H1 (cell line): ENCODE measurements around the gene CRABP2. TPM values are rescaled to one million over a fixed set of nuclear protein-coding genes. Genes with fewer than 3 reads are reported as not detected.

Experiments
- CTCF ChIA-PET: fragments of 300-600 bp; sonication (Branson Sonifier 250); formaldehyde crosslinking; loops from one replicate; lab custom pipeline; 2021; ENCODE audit not compliant: partially characterized antibody; lab: Charles Lee
- POLR2A ChIA-PET: fragments of 300-600 bp; sonication (Branson Sonifier 250); formaldehyde crosslinking; loops from one replicate; lab custom pipeline; 2021; ENCODE audit warnings: inconsistent platforms; ENCODE audit not compliant: partially characterized antibody; lab: Charles Lee
- DNase-seq, 2 experiments: peaks; one replicate each; pipeline versions ENCODE4 v3.0.0 to v3.0.0-alpha.2; 2010 to 2022; ENCODE audit warnings: low spot score in 2 of 2, low read depth in 1 of 2, mixed read lengths in 1 of 2
- FAIRE-seq: peaks from 2 replicates; lab custom pipeline; 2011; peaks lifted over from hg19 to GRCh38; lab: Jason Lieb, UNC
- H2AFZ ChIP-seq: 2 replicates; pipeline ENCODE4 v1.8.1; 2012; ENCODE audit warnings: low read length, inconsistent platforms
- H2AK5ac ChIP-seq: 2 replicates; pipeline ENCODE4 v1.6.1; 2013; ENCODE audit warnings: low read depth, low read length
- H2BK120ac ChIP-seq: replicated peaks from 2 replicates; pipeline ENCODE3; 2013; ENCODE audit warnings: low read depth, low read length, inconsistent platforms
- H2BK12ac ChIP-seq: 2 replicates; pipeline ENCODE4 v1.6.1; 2013; ENCODE audit warnings: low read depth, low read length
- H2BK15ac ChIP-seq: 2 replicates; pipeline ENCODE4 v1.6.1; 2013; ENCODE audit warnings: low read length
- H2BK20ac ChIP-seq: 2 replicates; pipeline ENCODE4 v1.6.1; 2013; ENCODE audit warnings: low read length
- H2BK5ac ChIP-seq: 2 replicates; pipeline ENCODE4 v1.6.1; 2013; ENCODE audit warnings: low read depth, low read length
- H3K14ac ChIP-seq: 2 replicates; pipeline ENCODE4 v1.6.1; 2013; ENCODE audit warnings: inconsistent platforms; ENCODE audit not compliant: insufficient read length
- H3K18ac ChIP-seq: 2 replicates; pipeline ENCODE4 v1.6.1; 2013; ENCODE audit warnings: low read length; ENCODE audit errors: extremely low read depth
- H3K23ac ChIP-seq: 2 replicates; pipeline ENCODE4 v1.6.1; 2013; ENCODE audit warnings: inconsistent platforms; ENCODE audit not compliant: insufficient read length
- H3K23me2 ChIP-seq: 2 replicates; pipeline ENCODE4 v1.6.1; 2013; ENCODE audit warnings: low read depth, low read length
- H3K27ac ChIP-seq: 2 replicates; pipeline ENCODE4 v1.6.1; 2011; ENCODE audit warnings: low read depth, low read length, inconsistent platforms
- H3K27me3 ChIP-seq, 4 experiments: replicated peaks in 1 of 4; 1 replicate in 1 of 4; 2 replicates in 3 of 4; pipeline versions ENCODE4 v1.6.1 to v1.8.1; 2011 to 2013; ENCODE audit warnings: low read length in 3 of 4, mild to moderate bottlenecking in 3 of 4, inconsistent platforms in 2 of 4, mixed read lengths in 2 of 4, moderate library complexity in 1 of 4; ENCODE audit not compliant: control insufficient read depth in 3 of 4, insufficient read depth in 3 of 4; ENCODE audit errors: extremely low read depth in 1 of 4
- H3K36me3 ChIP-seq, 4 experiments: 2 replicates each; pipeline versions ENCODE4 v1.6.1 to v1.8.1; 2011 to 2013; ENCODE audit warnings: mild to moderate bottlenecking in 4 of 4, low read length in 3 of 4, moderate library complexity in 2 of 4, control low read depth in 1 of 4, inconsistent platforms in 1 of 4; ENCODE audit not compliant: insufficient read depth in 4 of 4, control insufficient read depth in 2 of 4
- H3K4ac ChIP-seq: replicated peaks from 2 replicates; pipeline ENCODE3; 2013; ENCODE audit warnings: low read length, low read depth, mixed read lengths, inconsistent platforms; ENCODE audit not compliant: insufficient read length
- H3K4me1 ChIP-seq, 4 experiments: replicated peaks in 1 of 4; 1 replicate in 1 of 4; 2 replicates in 3 of 4; pipeline versions ENCODE4 v1.6.1 to v1.8.1; 2011 to 2013; ENCODE audit warnings: low read length in 3 of 4, inconsistent platforms in 2 of 4, mixed read lengths in 1 of 4; ENCODE audit not compliant: insufficient read depth in 4 of 4, control insufficient read depth in 3 of 4
- H3K4me2 ChIP-seq, 2 experiments: 2 replicates each; pipeline versions ENCODE4 v1.6.1 to v1.8.1; 2011 to 2013; ENCODE audit warnings: low read depth in 2 of 2, low read length in 2 of 2, control low read depth in 1 of 2, inconsistent platforms in 1 of 2, mild to moderate bottlenecking in 1 of 2; ENCODE audit not compliant: insufficient read depth in 1 of 2
- H3K4me3 ChIP-seq, 4 experiments: fragments of 200-600, 300-600 bp in 1 of 4; sonication (generic), shearing (Covaris generic), sonication (Bioruptor Twin) in 1 of 4; 2 replicates each; pipeline versions ENCODE4 v1.5.1 to v1.8.1; 2011 to 2016; ENCODE audit warnings: low read length in 4 of 4, low read depth in 3 of 4, control low read depth in 2 of 4, inconsistent platforms in 2 of 4, mild to moderate bottlenecking in 2 of 4, mixed read lengths in 1 of 4, moderate library complexity in 1 of 4; ENCODE audit not compliant: insufficient read depth in 2 of 4; ENCODE audit errors: extremely low read depth in 1 of 4
- H3K56ac ChIP-seq: replicated peaks from 2 replicates; pipeline ENCODE3; 2013; ENCODE audit warnings: low read depth, mild to moderate bottlenecking, mixed read lengths, low read length, inconsistent platforms; ENCODE audit not compliant: insufficient read length
- H3K79me1 ChIP-seq: 2 replicates; pipeline ENCODE4 v1.6.1; 2013; ENCODE audit warnings: low read depth, low read length, control low read depth
- H3K79me2 ChIP-seq, 2 experiments: 2 replicates each; pipeline versions ENCODE4 v1.6.1 to v1.8.1; 2012 to 2013; ENCODE audit warnings: low read length in 2 of 2, mild to moderate bottlenecking in 2 of 2, inconsistent platforms in 1 of 2; ENCODE audit not compliant: insufficient read depth in 2 of 2, control insufficient read depth in 1 of 2
- H3K9ac ChIP-seq, 4 experiments: replicated peaks in 1 of 4; 1 replicate in 1 of 4; 2 replicates in 3 of 4; pipeline versions ENCODE4 v1.6.1 to v1.8.1; 2011 to 2013; ENCODE audit warnings: low read depth in 3 of 4, low read length in 3 of 4, control low read depth in 2 of 4, mild to moderate bottlenecking in 2 of 4, moderate library complexity in 2 of 4, inconsistent platforms in 1 of 4; ENCODE audit errors: extremely low read depth in 1 of 4
- H3K9me3 ChIP-seq, 2 experiments: 2 replicates each; pipeline versions ENCODE4 v1.6.1 to v1.8.1; 2012 to 2013; ENCODE audit warnings: mild to moderate bottlenecking in 2 of 2, moderate library complexity in 2 of 2, control low read depth in 1 of 2, inconsistent platforms in 1 of 2, low read depth in 1 of 2, low read length in 1 of 2, mixed read lengths in 1 of 2; ENCODE audit not compliant: insufficient read depth in 2 of 2
- H4K20me1 ChIP-seq, 2 experiments: replicated peaks in 1 of 2; 2 replicates each; pipeline versions ENCODE3 to v1.8.1; 2011 to 2013; ENCODE audit warnings: inconsistent platforms in 2 of 2, low read length in 2 of 2, mild to moderate bottlenecking in 1 of 2; ENCODE audit not compliant: insufficient read depth in 2 of 2, control insufficient read depth in 1 of 2
- H4K5ac ChIP-seq: 2 replicates; pipeline ENCODE4 v1.6.1; 2013; ENCODE audit warnings: low read length, low read depth, mixed read lengths, inconsistent platforms; ENCODE audit not compliant: insufficient read length
- H4K8ac ChIP-seq: 2 replicates; pipeline ENCODE4 v1.8.0; 2013; ENCODE audit warnings: mild to moderate bottlenecking, moderate library complexity, low read length, inconsistent platforms; ENCODE audit not compliant: insufficient read depth; ENCODE audit errors: extremely low read depth
- H4K91ac ChIP-seq: replicated peaks from 2 replicates; pipeline ENCODE3; 2013; ENCODE audit warnings: low read length, mixed read lengths, inconsistent platforms; ENCODE audit not compliant: insufficient read length
- ASH2L ChIP-seq: fragments of 200-600, 300-600 bp; sonication (generic); IDR thresholded peaks from one replicate; pipeline ENCODE4 v1.7.1; 2017; ENCODE audit warnings: low read length
- CTBP2 ChIP-seq: IDR thresholded peaks from 2 replicates; pipeline ENCODE4 v1.7.0; 2011; ENCODE audit warnings: borderline replicate concordance, mild to moderate bottlenecking, moderate library complexity, mixed read lengths, low read length; ENCODE audit not compliant: insufficient read depth, insufficient read length
- FOSL1 ChIP-seq: IDR thresholded peaks from 2 replicates; pipeline ENCODE4 v1.6.1; 2011; ENCODE audit warnings: mild to moderate bottlenecking, low read depth, low read length, moderate library complexity; ENCODE audit not compliant: insufficient read depth
- GTF2F1 ChIP-seq: IDR thresholded peaks from 2 replicates; pipeline ENCODE4 v1.6.1; 2012; ENCODE audit warnings: low read depth, low read length, improper control_type of control experiment, borderline replicate concordance
- JUND ChIP-seq: IDR thresholded peaks from 2 replicates; pipeline ENCODE4 v1.6.1; 2011; ENCODE audit warnings: mild to moderate bottlenecking, improper control_type of control experiment, low read length
- KDM1A ChIP-seq: fragments of 200-600, 300-600 bp; sonication (generic); IDR thresholded peaks from 2 replicates; pipeline ENCODE4 v1.7.1; 2016; ENCODE audit warnings: mild to moderate bottlenecking, low read length, borderline replicate concordance
- MAFK ChIP-seq: IDR thresholded peaks from 2 replicates; pipeline ENCODE4 v1.6.1; 2012; ENCODE audit warnings: low read depth, mild to moderate bottlenecking, improper control_type of control experiment, low read length
- MAX ChIP-seq: IDR thresholded peaks from 2 replicates; pipeline ENCODE4 v1.6.1; 2012; ENCODE audit warnings: inconsistent platforms
- POLR2A ChIP-seq, 2 experiments: IDR thresholded peaks; 1 replicate in 1 of 2; 2 replicates in 1 of 2; pipeline ENCODE4 v1.6.1; 2011; ENCODE audit warnings: low read depth in 2 of 2, low read length in 2 of 2, mild to moderate bottlenecking in 2 of 2; ENCODE audit errors: control extremely low read depth in 1 of 2
- RFX5 ChIP-seq: IDR thresholded peaks from 2 replicates; pipeline ENCODE4 v1.6.1; 2011; ENCODE audit warnings: low read depth, low read length, improper control_type of control experiment, borderline replicate concordance
- TAF7 ChIP-seq: optimal IDR thresholded peaks from 2 replicates; pipeline ENCODE3; 2011; ENCODE audit warnings: low read depth, mild to moderate bottlenecking, inconsistent platforms, low read length, moderate library complexity, borderline replicate concordance
- TEAD4 ChIP-seq: IDR thresholded peaks from 2 replicates; pipeline ENCODE4 v1.6.1; 2012; ENCODE audit warnings: low read depth, low read length, inconsistent platforms, mixed read lengths
- WGBS, 2 experiments: shearing (Covaris generic) in 1 of 2; methylation state at CpG; one replicate each; pipeline versions ENCODE4 v1.1.6 to v1.1.7; 2013 to 2015; ENCODE audit warnings: low lambda C conversion rate in 2 of 2, mixed read lengths in 2 of 2, inconsistent platforms in 1 of 2, low coverage in 1 of 2, missing lambda C conversion rate in 1 of 2; ENCODE audit not compliant: insufficient replicate concordance in 2 of 2, insufficient coverage in 1 of 2, insufficient read length in 1 of 2; ENCODE audit errors: extremely low coverage in 1 of 2, missing lambda C conversion rate in 1 of 2; 5-methylcytosine and 5-hydroxymethylcytosine counted together
- polyA plus RNA-seq, 7 experiments: library from polyadenylated mRNA; depleted of rRNA in 3 of 7; stranded (reverse) in 5 of 7; unstranded in 2 of 7; fragments of >200 nt in 5 of 7; fragments of 200-250 nt in 2 of 7; gene quantifications; 1 replicate in 5 of 7; 2 replicates in 1 of 7; 4 replicates in 1 of 7; pipeline versions ENCODE4 v1.2.1 to v1.2.3, GENCODE V29; 2011 to 2013; ENCODE audit warnings: missing spikeins in 2 of 7, mixed read lengths in 2 of 7
- total RNA-seq: library from RNA; stranded (reverse); fragmentation: NEBNext Ultra II Directional; extraction: Animal tissue kit (Norgen Biotek cat#: 25700); gene quantifications from 2 replicates; pipeline ENCODE4 v1.2.1, GENCODE V29; 2021

CRABP2 gene
- total and polyA plus RNA-seq, 2 of the 8 experiments (the other 6 are each of a cell fraction or from before 2014, with no cell fraction given): 69.2 to 119 TPM

- Histone ChIP-seq H3K79me1 (no peaks in the 10 kb centered on the region), H4K91ac (peak overlapping the region; percentile 94), H3K27me3 (peaks cover 0 to 19% (median 8%) of the 10 kb centered on the region in 4 experiments; a peak in 4 of 7 replicates), H3K36me3 (no peaks in the 10 kb centered on the region), H4K5ac (peak overlapping the region; percentile 82), H2BK12ac (peak overlapping the region; percentile 99), H3K23ac (no peak overlapping the region), H3K14ac (no peak overlapping the region), H3K4ac (peak overlapping the region; percentile 98), H2BK20ac (peak overlapping the region; percentile 63; the same call in 1 of the 2 replicates), H3K79me2 (peaks cover 7 to 18% of the 10 kb centered on the region in 2 experiments; a peak in 2 of 4 replicates), H2BK15ac (no peak overlapping the region), H3K23me2 (peaks cover 31% of the 10 kb centered on the region; the same call in 1 of the 2 replicates), H3K4me2 (peak overlapping the region; percentile 77 to 94), H3K56ac (peak overlapping the region; percentile 32), H3K27ac (peak overlapping the region; percentile 57; the same call in 1 of the 2 replicates), H3K4me1 (peaks cover 27 to 64% (median 46%) of the 10 kb centered on the region in 4 experiments), H2AK5ac (no peak overlapping the region), H3K18ac (peak overlapping the region; percentile 98), H2AFZ (no peak overlapping the region), H4K8ac (peak overlapping the region; percentile 91; the same call in 1 of the 2 replicates), H3K9ac (0 out of 7 replicates have a peak overlapping the region, but pooled peaks of 2 of the 4 experiments have one; percentile 25 to 46), H2BK5ac (peak overlapping the region; percentile 99; the same call in 1 of the 2 replicates), H3K4me3 (peak overlapping the region in 3 of 4 experiments; percentile 21 to 80 (median 30); a peak in 6 of 8 replicates), H4K20me1 (peaks cover under 1 to 7% of the 10 kb centered on the region in 2 experiments), H3K9me3 (no peaks in the 10 kb centered on the region), H2BK120ac (peak overlapping the region; percentile 77)
- DNase-seq (peak in 1 of 2 experiments; percentile 76), FAIRE-seq (peak; percentile 90)
- ChIA-PET POLR2A (interaction anchor here (0.9 to 16.9 kb wide), 15 partner anchors 8 to 216 kb away, joined by 3 to 530 read pairs (median 7); partner anchors contain the start of genes HDGF, ISG20L2, METTL25B and MRPL24), CTCF (interaction anchor here (0.8 to 66.0 kb wide), 9 partner anchors 3 to 182 kb away, joined by 3 to 4284 read pairs (median 18); partner anchors contain the start of genes CRABP2, INSRR, ISG20L2 and METTL25B)
- WGBS, 2 experiments: 8% methylated on average over 4 of the region's 4 CpGs; no CpG with 5 or more reads in 1 of the 2 experiments
- TF ChIP-seq MAFK (no peak), TAF7 (no peak), RFX5 (no peak), FOSL1 (peak; percentile 82), ASH2L (peak; percentile 70), GTF2F1 (no peak), TEAD4 (0 out of 2 replicates have a peak, but pooled peaks have one; percentile 30), POLR2A (IDR thresholded peaks at IDR 0.05; ENCODE audit: control extremely low read depth in 1 of 2, low read depth in 2 of 2, low read length in 2 of 2) (no peak), JUND (0 out of 2 replicates have a peak, but pooled peaks have one; percentile 34), CTBP2 (no peak), MAX (0 out of 2 replicates have a peak, but pooled peaks have one; percentile 29), KDM1A (peak; percentile 64; the same call in 1 of the 2 replicates)
Measured at GRCh38 chr1:156708218-156708661, 2.9 kb upstream of the CRABP2 start.
